NB4 (cell line): ENCODE measurements around the gene KCNQ1.

ENCODE experiments used
- CTCF ChIP-seq: IDR thresholded peaks from one replicate; pipeline ENCODE4 v1.5.1; 2012; ENCODE audit warnings: low read depth, low read length
- POLR2A ChIP-seq: IDR thresholded peaks from 2 replicates; pipeline ENCODE4 v1.6.1; 2011; ENCODE audit warnings: mild to moderate bottlenecking; ENCODE audit not compliant: insufficient read length; ENCODE audit errors: extremely low read depth

- TF ChIP-seq POLR2A, result no peak
- no peak for TF ChIP-seq CTCF
These were observed 224.1 kb downstream of the KCNQ1 start for GRCh38 chr11:2668876-2669275.
